NCI-H2081 treated with DMSO at 0.1 percent for 48 hours (cell line): ENCODE data around the gene ZNF366.
"Not testable (repeated sequence)": the region's sequence is repeated elsewhere in the genome, so short reads cannot be mapped to it uniquely, and the experiment has no call there.

Experiments used
- DNase-seq: peaks from one replicate; lab custom pipeline; 2025; lab: John Stamatoyannopoulos, UW

The ZNF366 gene

DNA sequence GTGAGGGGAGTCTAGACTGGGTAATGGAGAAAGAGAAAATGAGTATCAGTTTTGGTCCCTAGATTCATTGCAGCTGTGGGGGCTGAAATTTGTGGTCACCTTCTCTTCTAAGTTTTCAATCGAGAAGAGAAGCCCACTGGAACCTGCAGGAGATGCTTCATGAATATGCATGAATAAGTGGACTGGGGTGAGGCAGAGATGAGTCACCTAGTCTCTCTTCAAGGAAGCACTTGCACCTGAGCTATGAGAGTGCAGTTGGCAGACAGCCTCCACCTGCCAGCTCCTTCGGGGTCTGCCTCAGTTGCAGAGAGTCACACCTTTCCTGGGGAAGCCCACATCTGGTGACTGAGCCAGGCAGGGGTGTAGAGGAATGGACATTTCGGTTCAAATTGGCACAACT lies 69.1 kb downstream of the ZNF366 start:
- DNase-seq = no peak

DNA sequence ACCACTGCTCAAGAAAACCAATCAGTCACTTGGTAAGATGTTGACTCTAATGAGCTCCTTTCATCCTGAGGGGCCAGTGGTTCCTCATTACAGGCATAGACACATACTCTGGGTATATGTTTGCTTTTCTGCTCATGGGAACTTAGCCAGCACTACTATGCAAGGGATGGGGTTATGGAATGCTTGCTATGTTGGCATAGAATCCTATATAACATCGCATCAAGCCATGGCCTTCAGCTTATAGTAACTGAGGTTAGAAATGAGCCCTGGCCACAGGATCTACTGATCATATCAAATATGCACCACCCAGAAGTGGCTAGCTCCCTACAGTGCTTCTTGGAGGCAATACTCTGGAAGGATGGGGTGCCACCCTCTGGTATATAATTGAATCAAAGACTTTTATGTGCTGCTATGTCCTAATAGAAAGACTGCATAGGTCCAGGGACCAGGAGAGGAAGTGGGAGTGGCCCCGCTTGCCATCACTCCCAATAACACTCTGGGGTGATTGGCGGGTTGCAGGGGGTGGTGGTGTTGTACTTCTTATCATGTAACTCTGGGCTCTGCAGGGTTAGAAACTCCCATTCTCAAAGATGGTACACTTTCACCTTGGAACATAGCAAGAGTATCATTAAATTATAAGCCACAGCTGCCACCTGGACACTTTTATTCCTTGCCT lies 70.3 kb downstream of the ZNF366 start:
- DNase-seq = no peak

DNA sequence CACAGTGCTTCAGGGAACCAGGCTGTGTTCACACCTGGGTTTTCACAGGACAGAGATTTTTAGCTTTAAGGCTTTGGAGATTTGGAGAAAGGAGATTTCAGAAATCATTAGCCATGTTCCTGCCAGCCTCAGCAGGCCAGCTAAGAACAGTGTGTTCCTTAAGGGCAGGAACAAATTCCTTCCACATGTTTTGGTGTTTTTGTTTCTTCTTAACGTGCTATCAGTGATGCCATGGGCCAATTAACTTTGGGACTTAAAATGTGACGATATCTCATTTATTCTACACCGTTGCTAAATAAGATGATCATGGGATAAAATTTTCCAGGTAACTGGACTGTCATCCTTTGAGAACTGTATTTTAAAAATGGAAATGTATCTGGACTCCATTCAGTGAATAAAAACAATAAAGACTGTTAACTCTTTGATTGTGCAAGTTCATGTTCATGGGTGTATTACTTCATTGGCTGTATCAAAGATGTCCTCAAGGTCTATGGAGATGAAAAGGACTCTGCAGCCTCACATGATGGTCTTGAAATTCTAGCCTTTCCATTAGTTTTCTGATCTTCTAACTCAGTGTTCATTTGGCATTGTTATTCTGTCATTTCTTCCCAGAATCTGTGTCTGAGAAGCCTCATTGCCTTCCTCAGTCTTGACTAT lies 72.3 kb downstream of the ZNF366 start:
- no peak for DNase-seq

DNA sequence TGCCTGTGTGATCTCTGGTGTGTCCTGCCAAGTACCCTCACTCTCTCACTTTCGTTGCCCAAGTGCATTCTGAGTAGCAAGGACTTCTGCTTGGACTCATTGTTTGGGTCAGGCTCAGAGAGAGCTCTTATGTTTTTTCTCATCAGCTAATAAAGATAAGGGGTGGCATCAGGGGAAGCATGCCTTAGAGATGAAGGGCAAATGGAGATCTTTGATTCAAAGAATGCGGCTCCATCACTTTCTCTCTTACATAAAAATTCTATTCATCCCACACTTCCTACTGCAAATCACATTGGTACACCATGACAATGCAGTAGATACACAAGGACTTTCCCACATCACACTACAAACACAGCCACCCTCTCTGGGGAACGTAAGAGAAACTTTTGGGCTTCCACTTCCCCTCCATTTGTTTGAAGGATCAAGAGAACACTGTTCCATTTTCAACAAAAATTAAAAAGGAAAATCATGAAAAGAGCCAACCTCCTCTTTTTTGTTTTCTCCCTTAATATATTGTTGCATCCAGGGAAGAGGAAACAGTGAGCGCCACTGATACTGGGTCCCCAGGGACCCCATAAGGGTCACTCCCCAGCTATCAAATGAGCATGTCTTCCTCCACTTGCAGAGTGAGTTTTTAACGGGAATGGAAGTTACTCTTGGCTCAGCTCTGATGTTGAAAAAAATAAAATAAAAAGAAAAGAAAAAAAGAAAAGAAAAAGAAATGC lies 73.0 kb downstream of the ZNF366 start:
- DNase-seq = no peak

DNA sequence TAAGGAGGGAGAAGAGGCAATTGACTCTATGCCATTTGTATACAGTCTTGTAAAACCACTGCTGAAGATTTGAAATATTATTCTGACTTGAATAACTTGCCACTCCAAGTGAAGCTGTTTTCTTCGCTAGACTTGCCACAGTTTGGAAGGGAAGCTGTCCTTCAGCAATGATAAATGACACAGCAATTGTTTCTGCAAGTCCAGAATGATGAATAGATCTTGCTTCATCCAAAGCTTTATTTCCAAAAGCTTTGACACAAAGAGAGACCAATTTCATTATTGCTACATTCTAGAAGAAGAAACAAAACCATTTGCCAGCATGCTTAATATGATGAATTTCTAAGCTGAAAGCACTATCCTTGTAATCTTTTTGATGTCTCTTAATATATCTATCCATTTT lies 73.7 kb downstream of the ZNF366 start:
- no peak for DNase-seq

DNA sequence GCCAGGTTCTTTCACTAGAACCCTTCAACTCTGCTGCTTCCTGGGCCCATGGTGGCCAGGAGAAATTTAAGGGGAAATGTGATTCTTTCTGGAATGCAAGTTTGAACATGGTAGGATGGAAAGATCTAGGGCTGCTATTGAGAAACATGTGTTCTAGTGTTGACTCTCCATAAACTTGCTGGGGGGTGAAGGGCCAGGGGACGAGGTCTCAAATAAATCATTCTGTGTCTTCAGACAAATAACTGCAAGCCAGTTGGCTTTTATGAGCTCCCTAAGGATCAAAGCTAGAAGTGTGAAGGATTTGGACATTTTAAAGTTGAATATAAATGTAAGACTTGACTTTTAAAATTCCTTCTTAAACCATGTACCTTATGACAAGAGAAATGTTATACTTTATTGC lies 78.5 kb downstream of the ZNF366 start:
- DNase-seq = no peak

DNA sequence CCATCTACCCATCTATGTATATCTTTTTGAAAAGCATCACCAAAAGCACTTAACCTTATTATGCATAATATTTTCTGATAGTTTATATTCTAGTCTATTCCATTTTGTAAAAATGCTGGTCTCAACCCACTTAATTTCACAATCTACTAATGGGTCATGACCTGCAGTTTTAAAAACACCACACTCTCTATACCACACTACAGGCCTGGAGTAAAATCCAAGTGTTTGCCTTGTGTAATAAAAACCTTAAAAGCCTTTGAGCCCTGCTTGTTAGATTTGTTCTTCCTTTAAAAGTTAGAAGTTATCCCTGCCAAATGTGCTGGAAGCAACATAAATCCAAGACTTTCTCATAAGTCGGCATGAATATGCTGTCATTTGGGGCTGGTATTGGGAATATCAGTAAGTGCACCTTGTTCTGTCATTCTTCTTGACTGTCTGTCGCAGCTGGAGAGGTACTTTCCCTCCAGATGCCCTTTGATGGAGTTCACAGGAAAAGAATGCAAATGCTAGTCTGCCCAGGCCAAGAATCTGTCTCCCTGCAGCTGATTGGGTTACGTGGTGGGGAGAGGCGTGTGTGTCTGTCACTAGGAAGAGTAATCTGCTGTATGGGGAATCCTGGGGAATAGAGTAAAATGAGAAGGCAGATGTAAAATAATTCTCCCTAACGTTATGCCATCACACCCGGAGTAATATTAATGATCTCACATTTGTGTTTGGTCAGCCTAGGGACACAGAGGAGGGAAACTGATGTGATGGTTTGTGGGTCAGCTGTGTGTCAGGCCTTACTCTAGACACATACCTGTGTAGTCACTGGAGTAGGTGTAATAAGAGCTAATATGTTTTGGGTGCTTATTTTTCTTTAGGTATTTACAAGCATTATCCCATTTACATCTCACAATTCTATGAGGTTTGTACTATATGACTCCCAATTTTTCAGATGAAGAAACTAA lies 79.4 kb downstream of the ZNF366 start:
- no peak for DNase-seq

DNA sequence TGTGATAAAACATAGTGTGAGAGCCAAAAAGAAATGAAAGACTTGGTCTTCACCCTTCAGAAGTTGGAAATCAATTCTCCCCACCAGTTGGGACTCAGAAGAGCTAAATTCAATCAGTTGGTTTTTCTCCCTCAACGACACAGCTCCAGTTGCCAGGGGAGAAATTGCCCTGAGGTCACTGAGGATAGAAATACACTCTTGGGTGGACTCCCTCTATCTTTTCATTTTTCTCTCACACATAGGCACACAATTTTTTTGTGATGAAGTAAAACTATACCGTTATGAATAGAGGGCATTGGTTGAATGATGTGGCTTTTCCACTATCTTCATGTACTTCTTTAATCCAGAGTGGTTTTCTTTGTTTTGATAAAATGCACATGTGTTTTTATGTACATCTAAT lies 80.2 kb downstream of the ZNF366 start:
- DNase-seq = no peak

DNA sequence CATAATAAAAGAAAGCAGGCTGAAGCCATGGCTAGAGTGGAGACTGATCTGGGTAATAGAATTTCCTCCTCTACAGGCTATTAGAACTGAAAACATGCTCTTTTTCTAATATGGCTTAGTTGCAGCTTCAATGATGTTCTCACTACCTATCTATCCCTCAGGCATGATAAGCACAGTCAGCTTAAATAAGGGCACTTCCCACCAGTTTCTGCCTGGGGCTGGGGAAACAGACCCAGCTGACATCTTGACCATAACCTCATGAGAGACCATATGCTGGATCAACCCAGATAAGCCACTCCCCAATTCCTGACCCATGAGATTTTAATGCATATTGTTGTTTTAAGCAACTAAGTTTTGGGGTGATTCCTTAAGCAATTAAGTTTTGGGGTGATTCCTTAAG lies 81.2 kb downstream of the ZNF366 start:
- DNase-seq = no peak

DNA sequence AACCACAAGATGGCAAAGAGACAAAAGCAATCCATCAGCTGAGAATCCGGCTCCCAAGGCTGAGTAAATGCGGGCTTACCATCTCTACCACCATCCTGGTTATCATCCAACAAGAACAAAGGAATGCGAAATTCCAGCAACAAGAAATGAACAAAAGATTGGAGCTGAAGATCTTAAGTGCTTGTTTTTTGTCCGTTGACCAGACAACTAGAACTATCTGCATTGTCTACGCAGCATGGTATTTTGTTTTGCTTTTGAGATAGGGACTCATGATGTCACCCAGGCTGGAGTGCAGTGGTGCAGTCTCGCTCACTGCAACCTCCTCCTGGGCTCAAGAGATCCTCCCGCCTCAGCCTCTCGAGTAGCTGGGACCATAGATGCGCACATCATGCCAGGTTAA lies 88.9 kb downstream of the ZNF366 start:
- no peak for DNase-seq

DNA sequence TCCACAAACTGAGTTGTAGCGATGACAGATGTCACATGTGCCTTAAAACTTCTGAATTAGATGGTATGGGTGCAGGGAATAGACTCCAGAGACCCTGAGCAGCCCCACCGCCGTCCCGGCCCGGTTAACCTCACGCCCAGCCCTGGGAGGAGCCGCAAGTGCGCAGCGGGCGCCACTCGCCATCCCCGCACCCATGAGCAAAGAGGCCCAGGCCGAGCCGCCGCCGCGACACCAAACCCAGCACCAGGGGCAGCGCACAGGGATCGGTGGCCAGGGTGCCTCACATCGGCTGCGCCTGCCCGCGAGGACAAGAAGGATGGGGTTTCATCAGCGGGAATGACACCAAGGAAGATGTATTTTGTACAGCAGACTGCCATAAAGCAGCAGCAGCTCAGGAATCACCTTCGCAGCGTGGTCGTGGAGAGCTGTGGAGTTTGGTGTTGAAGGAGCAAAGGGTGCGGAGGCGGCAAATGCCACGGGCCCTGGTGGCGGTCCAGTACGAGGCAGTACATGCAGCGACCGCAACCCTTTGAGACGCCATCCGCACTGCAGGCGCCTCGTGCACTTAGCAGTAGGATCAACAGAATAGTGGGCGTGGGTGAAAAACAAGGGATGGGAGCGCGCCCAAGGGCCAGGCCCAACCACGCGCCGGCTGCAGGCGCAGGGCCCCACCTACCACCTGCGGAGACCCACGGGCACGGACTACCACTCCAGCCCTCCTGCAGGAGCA lies 89.7 kb downstream of the ZNF366 start:
- DNase-seq = no peak

DNA sequence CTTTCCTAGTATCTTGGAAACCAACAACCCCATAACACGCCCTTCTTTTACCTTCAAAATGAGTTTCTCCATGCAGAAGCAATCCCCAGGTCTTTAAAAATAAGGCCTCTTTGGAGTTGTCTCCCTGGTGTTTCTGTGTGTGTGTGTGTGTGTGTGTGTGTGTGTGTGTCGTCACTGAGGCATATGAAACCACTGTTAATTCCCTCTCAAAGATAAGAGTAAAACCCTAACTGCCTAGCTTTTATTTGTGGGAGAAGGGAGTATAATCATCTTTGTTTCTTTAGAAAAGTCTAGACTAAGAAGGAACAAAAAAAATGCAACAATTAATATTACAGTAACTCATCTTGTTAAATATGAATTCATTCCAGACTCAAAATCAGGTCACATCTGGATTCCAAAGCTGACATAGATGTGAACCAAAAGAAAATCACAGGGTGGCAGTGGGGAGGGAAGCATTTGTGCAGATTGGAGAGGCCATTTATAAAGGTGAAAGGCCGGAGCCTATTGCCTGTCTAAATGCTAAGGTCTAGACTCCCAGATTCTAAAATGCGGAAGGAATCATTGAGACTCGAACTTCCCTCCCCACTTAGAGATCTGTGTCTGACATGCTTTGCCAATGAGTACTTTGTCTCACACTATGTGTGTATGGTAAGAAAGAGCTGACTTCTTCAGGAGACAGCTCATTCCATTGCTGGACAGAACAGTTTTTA lies 91.4 kb downstream of the ZNF366 start:
- no peak for DNase-seq

DNA sequence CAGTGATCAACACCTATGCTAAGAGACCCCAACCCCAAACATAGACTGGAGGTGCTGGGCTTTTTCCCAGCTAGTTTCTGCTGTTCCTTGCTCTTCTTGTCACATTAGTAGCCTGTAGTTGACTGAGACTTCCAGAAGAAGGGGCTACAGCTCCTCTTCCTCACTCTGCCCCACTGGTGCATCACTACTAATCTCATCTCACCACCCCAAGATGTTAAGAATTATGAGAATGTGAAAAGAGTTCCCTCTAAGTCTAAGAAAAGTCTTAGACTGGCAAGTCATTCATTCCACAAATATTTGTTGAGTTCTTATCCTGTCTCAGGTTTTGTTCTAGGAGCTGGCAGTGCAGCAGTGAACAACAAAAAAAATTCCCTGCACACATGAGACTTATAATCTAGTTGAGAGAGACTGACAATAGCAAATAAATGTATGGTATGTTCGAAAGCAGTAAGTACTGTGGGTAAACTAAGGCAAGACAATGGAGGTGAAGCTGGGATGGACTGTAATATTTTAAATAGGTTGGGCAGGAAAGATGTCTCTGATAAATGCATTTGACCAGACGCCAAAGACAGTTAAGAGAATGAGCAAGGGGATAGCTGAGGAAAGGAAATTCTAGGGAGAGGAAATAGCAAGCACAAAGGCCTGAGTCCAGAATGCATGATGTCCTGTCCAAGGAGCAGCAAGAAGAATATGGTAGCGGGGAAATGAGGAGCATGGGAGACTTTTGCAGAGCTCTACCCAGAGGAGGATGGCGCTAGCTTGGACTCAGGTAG lies 94.7 kb downstream of the ZNF366 start:
- no peak for DNase-seq

DNA sequence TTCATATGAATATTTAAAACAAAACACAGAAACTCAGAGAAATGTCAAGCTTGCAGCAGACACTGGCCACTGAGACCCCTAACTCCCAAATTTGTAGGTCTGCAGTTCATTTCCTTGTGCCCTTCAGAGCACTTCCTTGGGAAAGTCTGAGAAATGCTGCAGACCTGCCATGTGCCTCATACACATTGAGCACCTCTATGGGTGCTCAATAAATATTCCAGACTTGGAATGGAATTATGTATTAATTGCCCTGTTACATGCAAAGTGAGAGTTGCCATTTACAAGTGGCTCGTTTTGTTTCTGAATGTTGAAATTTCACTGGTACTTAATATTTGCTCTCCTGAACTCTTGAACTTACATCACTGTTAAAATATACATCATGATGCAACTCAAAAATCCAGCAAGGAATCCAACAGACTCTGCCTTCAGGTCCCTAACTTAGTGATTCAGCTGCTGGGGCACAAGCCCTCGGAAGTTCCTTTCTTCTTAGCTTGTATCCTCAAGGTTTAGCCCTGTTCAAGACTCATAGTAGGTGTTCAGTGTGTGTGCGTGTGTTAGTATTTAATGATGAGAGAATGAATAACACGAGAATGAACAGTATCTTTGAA lies 96.4 kb downstream of the ZNF366 start:
- no peak for DNase-seq

DNA sequence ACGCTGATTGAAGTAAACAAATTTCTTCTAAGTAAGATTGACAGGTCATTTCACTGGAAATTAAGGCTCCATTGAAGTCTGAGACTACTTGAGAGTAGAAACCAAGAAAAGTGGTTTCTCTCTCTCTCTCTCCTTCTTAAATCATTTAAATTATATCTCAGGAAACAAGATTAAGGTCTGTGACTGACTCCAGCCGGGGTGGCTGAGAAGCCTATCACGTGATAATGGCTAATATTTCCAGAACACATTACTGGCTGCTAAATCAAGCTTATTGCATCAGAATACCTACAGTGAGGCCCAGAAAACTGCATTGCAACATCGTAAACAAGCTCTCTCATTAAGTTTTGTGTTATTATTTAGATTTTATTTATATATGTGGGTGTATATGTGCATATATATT lies 98.6 kb downstream of the ZNF366 start:
- DNase-seq = no peak

DNA sequence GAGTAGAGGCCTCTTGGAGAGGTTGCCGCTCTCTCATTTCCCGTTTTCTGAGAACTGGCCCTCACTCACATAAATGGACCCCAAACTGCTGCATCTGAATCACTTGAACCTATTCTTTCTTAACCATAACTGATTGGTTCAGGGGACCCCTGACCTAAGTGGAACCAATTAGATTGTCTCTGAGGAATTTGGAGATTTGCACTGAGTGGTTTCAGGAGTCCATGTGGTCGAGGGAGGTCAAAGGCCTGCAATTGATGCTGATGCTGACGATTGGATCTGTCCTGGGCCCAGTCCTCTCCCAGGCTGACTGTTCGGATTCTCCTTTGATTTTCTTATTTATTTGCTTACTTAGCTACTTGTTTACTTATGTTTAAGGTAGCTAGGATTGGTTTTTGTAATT lies 99.1 kb downstream of the ZNF366 start:
- no peak for DNase-seq

DNA sequence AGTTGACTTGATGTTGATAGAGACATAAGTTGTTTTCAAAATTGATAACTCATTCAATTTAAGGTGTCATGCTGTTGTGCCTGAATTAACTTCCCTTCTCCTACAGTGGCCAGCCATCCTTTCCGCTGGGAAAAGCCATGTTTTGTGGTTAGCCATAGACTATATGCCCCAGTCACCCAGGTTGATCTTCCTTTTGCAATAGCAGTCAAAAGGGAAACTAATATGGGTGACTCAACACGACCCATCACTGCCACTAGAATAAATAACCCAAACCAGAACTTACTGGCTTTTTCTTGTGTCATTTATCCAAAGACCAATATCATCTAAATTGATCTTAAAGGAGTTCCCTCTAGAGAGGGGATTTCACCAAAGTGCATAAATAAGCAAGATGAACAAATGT lies 99.7 kb downstream of the ZNF366 start:
- DNase-seq = no peak

DNA sequence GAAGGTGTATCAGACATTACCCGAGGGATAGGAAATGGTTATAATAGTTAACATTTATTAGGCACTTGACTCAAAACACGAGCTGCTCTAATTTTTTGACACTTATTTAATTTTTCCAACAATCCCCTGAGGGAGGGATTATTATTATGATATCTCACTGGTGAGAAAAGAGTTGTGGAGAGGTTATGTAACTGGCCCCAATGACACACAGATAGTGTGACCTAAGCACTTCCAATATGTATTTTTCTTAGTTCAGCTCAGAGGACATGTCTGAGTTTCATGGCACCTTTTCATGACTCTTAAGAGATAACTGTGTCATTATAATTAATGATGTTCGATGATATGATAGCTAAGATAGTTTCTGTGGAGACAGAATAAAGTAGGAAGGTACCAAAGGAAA lies 100.1 kb downstream of the ZNF366 start:
- no peak for DNase-seq

DNA sequence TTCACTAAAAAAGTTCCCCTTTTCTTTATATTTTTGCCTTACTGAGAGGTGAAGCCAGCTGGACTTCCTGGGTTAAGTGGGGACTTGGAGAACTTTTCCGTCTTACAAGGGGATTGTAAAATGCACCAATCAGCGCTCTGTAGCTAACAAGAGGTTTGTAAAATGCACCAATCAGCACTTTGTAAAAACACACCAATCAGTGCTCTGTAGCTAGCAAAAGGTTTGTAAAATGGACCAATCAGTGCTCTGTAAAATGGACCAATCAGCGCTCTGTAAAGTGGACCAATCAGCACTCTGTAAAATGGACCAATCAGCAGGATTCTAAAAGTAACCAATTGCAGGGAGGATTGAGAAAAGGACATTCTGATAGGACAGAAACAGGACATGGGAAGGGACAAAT lies 102.4 kb downstream of the ZNF366 start:
- not testable (repeated sequence) for DNase-seq
